HT-29 (cell line): Measurements from ENCODE around the gene MRPS23. TPM values are rescaled to one million over a fixed set of nuclear protein-coding genes. Genes with fewer than 3 reads are reported as not detected.
A peak's percentile ranks its signal among the peaks of the same experiment; 100 is the strongest.

Source experiments
- DNase-seq: peaks from one replicate; pipeline ENCODE4 v3.0.0-alpha.2; 2015; ENCODE audit warnings: low spot score
- total RNA-seq: library from RNA; depleted of rRNA; stranded (reverse); fragments of >200 nt; shearing (Covaris generic); gene quantifications from 2 replicates; pipeline ENCODE4 v1.2.3, GENCODE V29; 2014; rRNA removed

The MRPS23 gene
- total RNA-seq: 39.9 and 52.7 TPM in 2 replicates

- DNase-seq: peak; percentile 97
Measured at GRCh38 chr17:57849874-57850754, at the start of gene MRPS23. Gene MRPS23, minus strand, starts transcription at chr17:57850044. Its CDS starts 34 bp downstream, at chr17:57850010.

- DNase-seq: no peak
Measured at GRCh38 chr17:57899391-57899790, 49.5 kb upstream of the MRPS23 start.

- peak; percentile 60 for DNase-seq
Measured at GRCh38 chr17:57898487-57899311, 48.9 kb upstream of the MRPS23 start.

GRCh38 chr17:57895382-57896060, 45.7 kb upstream of the MRPS23 start:
- no peak for DNase-seq

- DNase-seq: no peak
Measured at GRCh38 chr17:57894848-57895247, 45.0 kb upstream of the MRPS23 start.

- DNase-seq: peak; percentile 92
Measured at GRCh38 chr17:57892820-57893595, 43.2 kb upstream of the MRPS23 start.

- peak; percentile 93 for DNase-seq
Measured at GRCh38 chr17:57892146-57892819, 42.4 kb upstream of the MRPS23 start.

- no peak for DNase-seq
Measured at GRCh38 chr17:57890857-57891232, 41.0 kb upstream of the MRPS23 start.

GRCh38 chr17:57889892-57890856, 40.3 kb upstream of the MRPS23 start:
- no peak for DNase-seq

GRCh38 chr17:57889252-57889651, 39.4 kb upstream of the MRPS23 start:
- DNase-seq: no peak

GRCh38 chr17:57888311-57889216, 38.7 kb upstream of the MRPS23 start:
- DNase-seq: no peak

- no peak for DNase-seq
Measured at GRCh38 chr17:57887161-57887560, 37.3 kb upstream of the MRPS23 start.

GRCh38 chr17:57886020-57886419, 36.2 kb upstream of the MRPS23 start:
- DNase-seq: no peak

- no peak for DNase-seq
Measured at GRCh38 chr17:57885148-57885915, 35.5 kb upstream of the MRPS23 start.

- no peak for DNase-seq
Measured at GRCh38 chr17:57881783-57882351, 32.0 kb upstream of the MRPS23 start.

- no peak for DNase-seq
Measured at GRCh38 chr17:57881143-57881542, 31.3 kb upstream of the MRPS23 start.

- no peak for DNase-seq
Measured at GRCh38 chr17:57880086-57880456, 30.2 kb upstream of the MRPS23 start.
